Lung microvascular endothelial cell (primary cell): ENCODE measurements around the gene CHIC1. TPM values are rescaled to one million over a fixed set of nuclear protein-coding genes. Genes with fewer than 3 reads are reported as not detected.
"Not testable (repeated sequence)": the region's sequence is repeated elsewhere in the genome, so short reads cannot be mapped to it uniquely, and the experiment has no call there.

Experiments
- DNase-seq, 2 donors: peaks; one replicate each; pipeline versions ENCODE4 v3.0.0 to v3.0.0-alpha.2; 2010; ENCODE audit warnings: low read depth in 2 of 2
- total RNA-seq: library from RNA; depleted of rRNA; stranded (reverse); fragments of >200 nt; gene quantifications from 2 replicates; pipeline ENCODE4 v1.2.1, GENCODE V29; 2014

CHIC1 gene
- 4.8 and 5.8 TPM in 2 replicates for total RNA-seq

DNA sequence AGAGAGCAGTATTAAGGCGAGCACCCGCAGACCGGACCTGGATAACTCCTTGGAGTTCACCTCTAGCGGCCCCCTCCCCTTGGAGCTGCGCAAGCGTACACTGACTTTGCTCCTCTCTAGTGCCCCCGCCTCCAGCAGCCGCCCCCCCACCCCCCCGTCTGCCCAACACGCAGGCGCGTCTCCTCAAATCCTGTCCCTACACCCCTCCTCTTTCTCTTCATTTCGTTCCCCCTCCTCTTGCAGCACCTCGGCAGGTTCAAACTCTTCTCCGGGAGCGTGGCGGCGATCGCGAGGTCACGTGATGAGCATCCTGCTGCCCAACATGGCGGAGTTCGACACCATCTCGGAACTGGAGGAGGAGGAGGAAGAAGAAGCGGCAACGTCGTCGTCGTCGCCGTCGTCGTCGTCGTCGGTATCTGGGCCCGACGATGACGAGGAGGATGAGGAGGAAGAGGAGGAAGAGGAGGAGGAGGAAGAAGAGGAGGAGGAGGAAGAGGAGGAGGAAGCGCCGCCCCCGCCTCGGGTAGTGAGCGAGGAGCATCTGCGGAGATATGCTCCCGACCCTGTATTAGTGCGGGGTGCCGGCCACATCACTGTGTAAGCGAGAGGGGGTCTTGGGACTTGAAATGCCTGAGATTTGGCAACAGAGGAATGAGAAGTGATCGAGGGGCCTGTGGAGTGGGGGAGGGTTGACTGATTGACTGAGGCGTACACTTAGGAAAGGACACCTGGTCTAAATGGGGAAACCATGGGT, at the start of gene CHIC1:
Gene CHIC1, plus strand, starts transcription at position 214 of the 754 bp plus-strand sequence. Its CDS starts 88 bp downstream, at position 302.
- peak; percentile 58 to 67 for DNase-seq

DNA sequence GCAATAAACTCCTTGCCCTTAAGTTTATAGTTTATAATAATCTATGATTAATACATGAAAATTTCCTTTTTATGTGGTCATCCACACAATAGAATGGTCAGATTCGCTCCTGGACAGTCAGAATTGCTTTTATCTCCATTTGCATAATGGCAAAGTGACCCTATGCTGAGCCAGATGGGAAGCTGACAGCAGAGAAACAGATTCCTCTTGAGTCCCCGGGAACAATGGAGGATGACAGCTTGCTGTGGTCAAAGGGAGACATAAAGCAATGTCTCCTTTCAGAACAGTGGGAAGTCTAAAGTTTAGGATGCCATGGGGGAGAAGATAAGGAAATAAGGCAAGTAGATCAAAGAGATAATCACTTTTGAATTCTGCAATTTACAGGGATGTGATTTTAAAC, 40.2 kb upstream of the CHIC1 start:
- DNase-seq = not testable (repeated sequence)

DNA sequence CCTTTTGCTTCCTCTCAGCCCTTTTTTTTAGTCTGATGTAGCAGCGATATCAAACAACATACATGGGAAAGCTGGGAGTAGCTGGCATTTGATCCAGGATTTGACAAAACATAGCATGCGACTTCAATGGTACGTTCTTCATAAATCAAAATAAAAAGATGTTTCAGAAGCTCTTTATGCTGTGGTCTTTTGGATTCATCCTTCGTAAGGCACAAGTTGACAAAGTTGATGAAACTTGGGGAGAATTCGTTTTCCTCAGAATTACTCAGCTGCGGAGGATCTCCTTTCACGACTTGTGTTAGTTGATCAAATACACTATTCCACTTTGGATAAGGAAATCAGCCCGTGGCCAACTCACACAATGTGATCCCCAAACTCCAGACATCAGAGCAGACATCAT, 38.1 kb upstream of the CHIC1 start:
- no peak for DNase-seq

DNA sequence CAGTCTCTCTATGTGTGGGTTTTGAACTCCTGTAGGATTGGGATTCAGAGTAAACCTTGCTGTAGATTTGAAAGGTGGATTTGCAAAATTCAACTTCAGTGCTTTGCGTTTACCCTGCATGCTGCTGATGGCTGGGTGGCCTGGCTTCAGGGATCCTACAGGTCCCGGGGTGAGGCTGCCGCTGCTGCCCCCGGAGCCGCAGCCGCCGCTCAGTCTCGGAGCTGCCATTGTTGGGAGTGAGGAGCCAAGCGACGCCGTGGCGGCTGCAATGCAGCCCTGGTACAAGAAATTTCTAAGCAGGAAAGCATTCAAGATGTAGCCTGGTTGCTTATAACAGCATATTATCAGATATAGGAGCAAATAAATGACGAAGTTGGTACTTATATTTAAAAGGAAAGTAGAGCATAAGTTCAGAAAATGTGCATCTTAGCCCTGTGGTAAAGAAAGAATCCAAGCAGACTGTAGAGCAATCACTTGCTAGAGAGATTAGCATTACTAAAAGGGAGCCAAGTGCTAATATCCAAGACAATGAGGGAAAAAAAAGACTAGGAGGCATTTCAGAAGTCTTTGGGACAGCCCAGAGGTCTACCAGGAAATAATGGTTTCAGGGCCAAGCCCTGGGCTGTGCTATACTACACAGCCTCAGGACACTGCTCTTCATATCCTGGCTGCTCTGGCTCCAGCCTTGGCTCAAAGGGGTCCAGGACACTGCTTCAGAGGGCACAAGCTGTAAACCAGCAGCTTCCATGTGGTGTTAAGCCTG, 36.9 kb upstream of the CHIC1 start:
- no peak for DNase-seq

DNA sequence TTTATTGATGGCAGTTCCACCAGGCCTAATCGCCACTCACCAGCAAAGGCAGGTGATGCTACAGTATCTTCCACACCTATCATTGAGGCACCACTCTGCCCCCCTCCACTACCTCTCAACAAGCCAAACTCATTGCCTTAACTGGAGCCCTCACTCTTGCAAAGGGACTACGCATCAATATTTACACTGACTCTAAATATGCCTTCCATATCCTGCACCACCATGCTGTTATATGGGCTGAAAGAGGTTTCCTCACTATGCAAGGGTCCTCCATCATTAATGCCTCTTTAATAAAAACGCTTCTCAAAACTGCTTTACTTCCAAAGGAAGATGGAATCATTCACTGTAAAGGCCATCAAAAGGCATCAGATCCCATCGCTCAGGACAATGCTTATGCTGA, 31.3 kb upstream of the CHIC1 start:
- not testable (repeated sequence) for DNase-seq

DNA sequence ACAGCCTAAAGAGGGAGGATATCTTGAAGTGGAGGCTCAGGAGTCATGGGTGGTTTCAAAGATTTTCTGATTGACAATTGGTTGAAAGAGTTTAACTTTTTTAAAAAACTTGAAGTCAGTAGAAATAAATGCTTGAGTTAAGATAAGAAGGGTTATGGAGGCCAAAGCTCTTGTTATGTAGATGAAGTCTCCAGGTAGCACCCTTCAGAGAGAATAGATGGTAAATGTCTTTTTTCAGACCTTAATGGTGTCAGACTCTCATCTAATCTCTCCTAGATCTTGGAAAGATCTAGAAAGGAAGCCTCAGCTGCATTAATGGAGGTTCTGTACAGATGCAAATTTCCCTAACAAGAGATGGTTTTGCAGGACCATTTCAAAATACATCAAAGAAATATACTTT, 6.8 kb upstream of the CHIC1 start:
- no peak for DNase-seq

DNA sequence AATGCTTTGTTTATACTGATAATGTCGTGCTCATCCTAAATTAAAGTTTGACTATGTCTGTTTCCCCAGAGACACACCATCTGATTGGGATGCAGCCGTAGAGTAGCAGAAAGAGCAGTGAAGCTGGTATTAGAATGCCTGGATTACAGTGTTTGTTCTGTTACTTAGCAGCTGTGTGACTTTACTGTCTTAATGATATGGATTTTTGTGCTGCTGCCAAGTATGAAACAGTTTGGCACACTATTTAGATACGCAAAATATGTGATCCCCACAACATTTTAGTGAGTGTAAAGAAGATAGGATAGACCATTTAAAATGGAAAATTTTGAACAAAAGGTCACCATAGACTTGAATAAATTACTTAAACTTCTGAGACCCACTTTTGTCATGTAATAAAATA, 1.2 kb upstream of the CHIC1 start:
- no peak for DNase-seq

DNA sequence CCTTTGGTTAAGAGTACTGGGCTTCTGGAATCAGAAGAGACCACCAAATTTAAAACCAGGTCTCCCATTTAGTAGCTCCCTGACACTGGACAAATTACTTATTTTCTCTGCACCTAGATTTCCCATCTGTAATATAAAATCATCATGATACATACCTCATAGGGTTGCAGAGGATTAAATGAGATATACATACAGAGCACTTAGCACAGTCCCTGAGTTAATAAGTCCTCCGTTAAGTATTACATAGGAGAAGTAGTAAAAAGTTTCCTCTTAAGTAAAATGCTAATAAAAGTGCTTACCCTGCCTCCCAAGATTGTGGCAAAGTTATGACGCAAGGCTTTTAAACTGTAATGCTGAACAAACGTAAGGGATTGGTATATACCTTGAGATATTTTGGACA, 539 bp upstream of the CHIC1 start:
- DNase-seq = peak in 1 of 2 donors; percentile 1

DNA sequence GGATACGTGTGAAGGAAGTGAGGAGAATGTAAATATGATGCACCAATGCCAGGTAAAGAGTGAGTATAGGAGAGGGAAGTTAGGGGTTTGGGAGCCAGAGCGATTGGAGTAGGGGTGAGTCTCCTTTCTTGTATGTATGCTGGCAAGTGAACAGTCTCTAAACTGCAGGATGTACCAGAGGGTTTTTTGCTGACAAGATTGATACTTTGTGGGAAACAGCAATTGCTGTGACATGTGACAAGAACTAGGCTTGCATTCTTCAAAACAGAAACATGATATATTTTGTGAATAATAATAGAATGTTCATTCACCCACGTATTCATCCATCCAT, 706 bp downstream of the CHIC1 start:
- peak; percentile 13 to 33 for DNase-seq

DNA sequence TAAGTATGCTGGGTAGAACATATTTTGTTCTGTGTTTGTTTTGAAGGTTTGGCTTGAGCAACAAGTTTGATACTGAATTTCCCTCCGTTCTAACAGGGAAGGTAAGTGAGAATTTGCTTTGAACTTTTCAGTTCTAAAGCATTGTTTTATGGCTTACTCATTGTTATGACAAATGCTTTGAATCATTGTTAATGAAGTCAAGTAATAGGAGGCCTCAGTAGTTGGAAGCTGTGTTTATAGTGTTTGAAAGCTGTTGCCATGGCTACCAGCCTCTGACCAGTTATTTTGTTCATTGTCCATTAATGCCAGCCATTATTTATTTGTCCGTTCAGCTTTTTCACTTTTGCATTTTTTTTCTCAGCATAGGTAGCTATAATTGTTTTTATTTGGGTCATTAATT, 14.4 kb downstream of the CHIC1 start:
- DNase-seq = peak; percentile 88 to 92

DNA sequence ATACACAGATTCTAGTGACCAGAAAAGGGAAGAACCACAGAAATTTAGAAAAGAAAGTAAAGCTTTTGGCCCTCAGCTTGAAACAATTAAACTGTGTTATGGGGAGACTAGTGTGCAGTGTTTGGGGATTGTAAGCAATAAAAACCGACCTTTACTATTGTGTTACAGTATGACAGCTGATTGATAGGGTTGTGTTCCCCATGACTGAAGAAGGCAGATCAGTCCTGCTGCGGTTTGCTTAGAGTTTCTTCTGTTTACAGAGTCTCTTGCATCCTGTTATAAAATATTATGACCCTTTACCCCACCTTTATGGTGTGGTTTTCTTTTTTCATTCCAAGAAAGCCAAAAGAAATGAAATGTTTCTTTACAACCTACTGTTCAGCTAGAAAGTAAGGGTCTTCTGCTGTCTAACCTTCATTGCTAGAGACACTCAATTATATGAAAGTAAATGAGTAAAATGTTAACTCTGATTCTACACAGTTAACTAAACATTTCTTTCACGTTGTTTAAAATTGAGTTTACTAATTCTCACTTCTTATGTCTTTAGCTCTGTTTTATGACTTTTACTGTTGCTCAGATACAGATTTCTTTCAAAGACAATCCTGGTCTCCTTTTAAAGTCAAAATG, 18.1 kb downstream of the CHIC1 start:
- DNase-seq = peak in 1 of 2 donors; percentile 57

DNA sequence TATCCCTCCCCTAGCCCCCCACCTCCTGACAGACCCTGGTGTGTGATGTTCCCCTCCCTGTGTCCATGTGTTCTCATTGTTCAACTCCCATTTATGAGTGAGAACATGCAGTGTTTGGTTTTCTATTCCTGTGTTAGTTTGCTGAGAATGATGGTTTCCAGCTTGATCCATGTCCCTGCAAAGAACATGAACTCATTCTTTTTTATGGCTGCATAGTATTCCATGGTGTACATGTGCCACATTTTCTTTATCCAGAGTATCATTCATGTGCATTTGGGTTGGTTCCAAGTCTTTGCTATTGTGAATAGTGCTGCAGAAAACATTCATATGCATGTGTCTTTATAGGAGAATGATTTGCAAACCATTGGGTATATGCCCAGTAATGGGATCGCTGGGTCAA, 34.8 kb downstream of the CHIC1 start:
- not testable (repeated sequence) for DNase-seq

DNA sequence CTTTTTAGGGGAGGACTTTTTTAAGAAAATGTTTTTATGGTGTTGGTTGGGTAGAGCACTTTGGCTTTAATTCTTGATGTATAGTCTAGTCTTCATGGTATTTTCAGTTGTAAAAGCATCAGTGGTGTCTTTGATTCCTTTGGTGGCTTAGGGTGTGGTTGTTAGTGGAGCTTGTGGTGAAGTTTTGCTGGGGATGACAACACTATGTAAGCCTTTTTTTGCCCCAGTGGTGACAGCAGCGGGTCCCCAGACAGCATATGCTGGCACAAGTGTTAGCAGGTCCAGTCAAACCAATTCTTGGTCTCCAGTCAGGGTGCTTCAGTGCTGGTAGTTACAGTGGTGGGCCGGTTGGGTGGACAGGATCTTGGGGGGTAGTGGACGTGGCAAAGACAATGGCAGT, 52.0 kb downstream of the CHIC1 start:
- DNase-seq = no peak

DNA sequence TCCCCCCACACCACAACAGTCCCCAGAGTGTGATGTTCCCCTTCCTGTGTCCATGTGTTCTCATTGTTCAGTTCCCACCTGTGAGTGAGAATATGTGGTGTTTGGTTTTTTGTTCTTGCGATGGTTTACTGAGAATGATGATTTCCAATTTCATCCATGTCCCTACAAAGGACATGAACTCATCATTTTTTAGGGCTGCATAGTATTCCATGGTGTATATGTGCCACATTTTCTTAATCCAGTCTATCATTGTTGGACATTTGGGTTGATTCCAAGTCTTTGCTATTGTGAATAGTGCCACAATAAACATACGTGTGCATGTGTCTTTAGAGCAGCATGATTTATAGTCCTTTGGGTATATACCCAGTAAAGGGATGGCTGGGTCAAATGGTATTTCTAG, 78.7 kb downstream of the CHIC1 start:
- not testable (repeated sequence) for DNase-seq

DNA sequence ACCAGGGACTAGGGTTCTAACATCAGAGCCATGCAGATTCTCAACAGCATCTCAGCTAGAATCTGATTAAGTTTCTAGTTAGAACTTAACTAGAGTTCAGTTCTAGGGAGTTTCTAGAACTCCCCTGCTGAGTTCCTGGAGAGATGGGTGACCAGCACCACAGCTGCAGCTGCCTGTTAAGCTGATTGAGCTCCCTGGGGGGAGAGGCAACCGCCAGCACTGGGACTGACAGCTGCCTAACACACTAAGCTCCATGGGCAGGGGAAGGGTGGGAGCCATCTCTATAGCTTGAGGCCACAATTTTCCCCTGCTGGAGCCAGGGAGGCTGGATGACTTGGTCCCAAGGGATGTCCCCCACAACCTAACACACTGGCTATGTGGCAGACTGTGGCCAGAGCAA, 84.2 kb downstream of the CHIC1 start:
- DNase-seq = no peak

DNA sequence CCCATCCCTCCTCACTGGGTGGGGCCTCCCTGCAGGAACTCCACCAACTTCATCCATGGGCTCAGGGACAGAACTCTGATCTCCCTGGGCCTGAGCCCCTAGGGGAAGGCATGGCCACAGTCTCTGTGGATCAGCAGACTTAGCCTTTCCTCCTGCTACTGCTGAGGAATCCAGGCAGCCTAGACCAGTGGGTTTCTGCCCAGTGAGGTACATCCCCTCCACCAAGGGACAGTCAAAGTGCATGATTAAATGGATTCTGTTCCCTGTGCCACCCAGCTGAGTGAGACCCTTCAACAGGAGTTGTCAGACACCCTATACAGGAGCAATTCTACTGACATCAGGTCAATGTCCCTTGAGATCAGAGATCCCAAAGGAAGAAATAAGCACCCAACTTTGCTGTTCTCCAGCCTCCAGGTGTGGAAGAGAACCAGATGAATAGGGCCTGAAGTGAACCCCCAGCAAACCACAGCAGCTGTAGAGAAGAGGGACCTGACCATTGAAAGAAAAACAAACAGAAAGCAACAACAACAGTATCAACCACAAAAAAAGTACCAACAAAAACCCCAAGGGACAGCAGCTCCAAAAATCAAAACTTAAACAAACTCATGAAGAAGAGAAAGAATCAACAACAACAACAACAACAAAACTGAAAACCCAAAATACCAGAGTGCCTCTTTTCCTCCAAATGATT, 84.8 kb downstream of the CHIC1 start:
- DNase-seq = no peak

DNA sequence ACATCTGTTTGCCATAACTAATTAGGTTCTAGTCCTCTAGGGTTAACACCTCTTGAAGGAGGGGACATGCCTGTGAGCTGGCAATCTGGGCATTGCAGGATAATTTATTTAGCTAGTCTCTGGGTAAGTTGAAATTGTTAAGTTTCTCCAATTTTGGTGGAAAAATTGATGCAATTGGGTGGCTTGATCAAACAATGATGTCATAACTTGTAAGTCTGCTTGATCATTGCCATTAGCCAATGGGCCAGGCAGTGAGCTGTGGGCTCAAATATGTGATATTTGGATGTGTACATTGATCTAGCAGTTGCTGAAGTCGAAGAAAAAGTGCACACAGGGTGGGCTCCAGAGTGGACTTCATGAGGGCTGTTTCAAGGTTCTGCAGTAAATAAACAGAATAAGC, 98.3 kb downstream of the CHIC1 start:
- DNase-seq = not testable (repeated sequence)

DNA sequence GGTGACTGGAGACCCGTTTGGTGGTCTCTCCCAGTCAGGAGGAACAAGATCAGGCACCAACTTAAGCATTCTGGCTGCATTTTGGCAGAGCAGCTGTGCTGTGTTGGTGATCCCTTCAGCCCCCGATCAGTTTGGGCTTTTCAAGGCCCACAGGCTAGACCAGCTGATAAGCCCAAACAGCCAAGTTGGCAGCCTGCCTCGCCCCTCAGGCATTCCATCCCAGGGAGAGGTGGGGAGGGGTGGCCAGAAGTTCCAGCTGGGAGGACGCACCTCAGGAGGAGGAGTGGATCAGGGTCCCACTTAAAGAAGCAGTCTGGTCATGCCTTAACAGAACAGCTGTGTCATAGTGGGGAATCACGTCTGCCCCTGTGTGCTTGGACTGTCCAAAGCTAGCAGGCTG, 105.8 kb downstream of the CHIC1 start:
- no peak for DNase-seq

DNA sequence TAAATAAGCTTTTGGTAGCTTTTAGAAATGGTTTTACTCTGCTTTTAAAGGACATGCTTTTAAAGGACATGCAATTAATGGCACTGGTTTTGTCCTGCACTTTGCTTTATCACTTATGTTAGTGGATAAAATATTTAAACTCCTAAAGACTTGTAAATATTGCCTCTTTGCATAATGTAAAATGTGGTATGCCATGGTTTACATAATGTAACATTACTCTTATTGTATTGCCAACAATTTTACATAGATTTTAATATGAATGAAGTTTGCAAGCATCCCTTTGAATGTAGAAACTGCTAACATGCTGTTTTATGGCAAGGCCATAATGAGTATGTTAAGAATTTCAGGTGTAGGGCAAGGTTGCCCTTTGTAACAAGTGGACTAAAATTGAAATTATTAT, 118.4 kb downstream of the CHIC1 start:
- no peak for DNase-seq

DNA sequence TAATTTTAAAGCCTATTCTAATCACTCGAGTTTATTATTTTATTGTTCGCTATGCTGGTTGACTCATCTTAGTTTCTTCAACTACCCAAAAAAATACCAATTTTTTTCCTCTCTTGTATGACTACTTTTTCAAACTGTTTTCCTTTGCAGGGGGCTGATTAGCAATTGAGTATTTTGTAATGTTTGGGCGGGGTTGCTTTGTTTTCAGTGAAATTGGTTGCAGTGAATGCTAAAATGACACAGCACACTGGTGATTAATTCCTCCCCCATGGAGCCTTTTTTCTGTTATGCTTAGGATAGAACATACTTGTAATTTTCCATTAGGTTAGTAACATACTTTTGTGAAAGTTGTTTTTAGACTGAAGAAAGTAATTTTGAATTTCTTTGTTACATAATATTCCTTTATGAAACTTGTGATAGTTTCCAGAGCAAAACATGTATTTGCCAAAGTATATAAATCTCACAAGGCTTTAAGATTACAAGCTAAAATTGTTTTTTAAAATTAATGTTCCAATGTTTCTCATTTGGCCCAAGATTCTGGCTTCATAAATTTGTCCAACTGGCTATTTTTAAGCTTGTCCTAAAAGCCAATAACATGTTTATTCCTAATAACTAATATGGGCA, 120.4 kb downstream of the CHIC1 start:
- no peak for DNase-seq

DNA sequence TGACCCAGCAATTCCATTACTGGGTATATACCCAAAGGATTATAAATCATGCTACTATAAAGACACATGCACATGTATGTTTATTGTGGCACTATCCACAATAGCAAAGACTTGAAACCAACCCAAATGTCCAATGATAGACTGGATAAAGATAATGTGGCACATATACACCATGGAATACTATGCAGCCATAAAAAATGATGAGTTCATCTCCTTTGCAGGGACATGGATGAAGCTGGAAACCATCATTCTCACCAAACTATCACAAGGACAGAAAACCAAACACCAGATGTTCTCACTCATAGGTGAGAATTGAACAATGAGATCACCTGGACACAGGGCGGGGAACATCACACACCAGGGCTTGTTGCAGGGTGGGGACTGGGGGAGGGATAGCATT, 144.0 kb downstream of the CHIC1 start:
- not testable (repeated sequence) for DNase-seq

DNA sequence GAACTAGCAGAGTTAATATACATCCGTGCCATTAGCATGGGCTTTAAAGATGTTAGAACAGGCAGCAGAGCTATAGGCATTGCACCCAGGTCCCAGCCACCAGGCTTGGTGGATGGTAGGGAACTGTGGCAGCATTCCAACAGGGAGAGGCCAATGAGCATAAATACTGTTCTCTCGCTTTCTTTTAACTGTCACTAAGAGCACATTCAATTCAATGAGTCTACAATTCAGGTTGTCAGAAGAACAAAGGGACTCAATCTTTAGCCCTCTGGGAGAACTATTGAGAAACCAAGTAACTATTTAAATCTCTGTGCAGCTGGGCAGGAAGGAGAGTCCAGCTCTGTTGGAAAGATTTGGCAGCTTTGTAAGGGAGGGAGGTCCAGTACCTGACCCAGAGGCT, 165.6 kb downstream of the CHIC1 start:
- DNase-seq = no peak
